C4-2B (cell line): ENCODE data around the gene ZNRF1.

Experiments used
- ZFX ChIP-seq: fragments of 450-650 bp; IDR thresholded peaks from 2 replicates; pipeline ENCODE4 v1.6.1; 2017
- TF ChIP-seq, protein P1 (sequence below): fragments of 450-650 bp; conservative IDR thresholded peaks from 2 replicates; pipeline ENCODE4 v1.5.1; 2017; ENCODE audit warnings: mild to moderate bottlenecking

DNA sequence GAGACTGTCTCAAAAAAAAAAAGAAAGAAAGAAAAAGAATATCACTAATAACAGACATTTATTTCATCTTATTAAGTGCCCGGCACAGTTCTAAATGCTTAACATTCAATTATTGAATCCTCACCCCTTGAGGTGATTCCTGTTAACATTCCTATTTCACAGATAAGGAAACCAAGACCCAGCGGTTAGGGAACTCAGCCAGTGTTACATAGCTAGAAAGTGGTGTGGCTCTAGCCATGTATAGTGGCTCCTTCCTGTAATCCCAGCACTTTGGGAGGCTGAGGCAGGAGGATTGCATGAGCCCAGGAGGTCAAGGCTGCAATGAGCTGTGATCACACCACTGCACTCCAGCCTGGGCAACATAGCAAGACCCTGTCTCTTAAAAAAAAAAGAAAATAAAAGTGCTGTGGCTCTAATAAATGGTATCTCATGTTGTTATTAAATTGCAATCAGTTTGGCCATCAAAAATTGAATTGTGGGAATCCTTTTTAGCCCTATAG lies 28.1 kb downstream of the ZNRF1 start:
- TF ChIP-seq, protein P1, sequence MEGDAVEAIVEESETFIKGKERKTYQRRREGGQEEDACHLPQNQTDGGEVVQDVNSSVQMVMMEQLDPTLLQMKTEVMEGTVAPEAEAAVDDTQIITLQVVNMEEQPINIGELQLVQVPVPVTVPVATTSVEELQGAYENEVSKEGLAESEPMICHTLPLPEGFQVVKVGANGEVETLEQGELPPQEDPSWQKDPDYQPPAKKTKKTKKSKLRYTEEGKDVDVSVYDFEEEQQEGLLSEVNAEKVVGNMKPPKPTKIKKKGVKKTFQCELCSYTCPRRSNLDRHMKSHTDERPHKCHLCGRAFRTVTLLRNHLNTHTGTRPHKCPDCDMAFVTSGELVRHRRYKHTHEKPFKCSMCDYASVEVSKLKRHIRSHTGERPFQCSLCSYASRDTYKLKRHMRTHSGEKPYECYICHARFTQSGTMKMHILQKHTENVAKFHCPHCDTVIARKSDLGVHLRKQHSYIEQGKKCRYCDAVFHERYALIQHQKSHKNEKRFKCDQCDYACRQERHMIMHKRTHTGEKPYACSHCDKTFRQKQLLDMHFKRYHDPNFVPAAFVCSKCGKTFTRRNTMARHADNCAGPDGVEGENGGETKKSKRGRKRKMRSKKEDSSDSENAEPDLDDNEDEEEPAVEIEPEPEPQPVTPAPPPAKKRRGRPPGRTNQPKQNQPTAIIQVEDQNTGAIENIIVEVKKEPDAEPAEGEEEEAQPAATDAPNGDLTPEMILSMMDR = no peak
- TF ChIP-seq ZFX = no peak
